ENCODE data around the gene GRM7.

GRCh38 chr3:7620401-7620800, 759.5 kb downstream of the GRM7 start:
- no peak for TF ChIP-seq CTCF (IDR thresholded peaks at IDR 0.05)
- no peak for TF ChIP-seq POLR2AphosphoS5 (IDR thresholded peaks at IDR 0.05)
- TF ChIP-seq POLR2A (IDR thresholded peaks at IDR 0.05) = no peak
